ENCODE measurements around the gene ST3GAL4. TPM values are rescaled to one million over a fixed set of nuclear protein-coding genes. Genes with fewer than 3 reads are reported as not detected.

Gene ST3GAL4
- total RNA-seq, 1 experiment from 2014 or later = 13.6 TPM

DNA sequence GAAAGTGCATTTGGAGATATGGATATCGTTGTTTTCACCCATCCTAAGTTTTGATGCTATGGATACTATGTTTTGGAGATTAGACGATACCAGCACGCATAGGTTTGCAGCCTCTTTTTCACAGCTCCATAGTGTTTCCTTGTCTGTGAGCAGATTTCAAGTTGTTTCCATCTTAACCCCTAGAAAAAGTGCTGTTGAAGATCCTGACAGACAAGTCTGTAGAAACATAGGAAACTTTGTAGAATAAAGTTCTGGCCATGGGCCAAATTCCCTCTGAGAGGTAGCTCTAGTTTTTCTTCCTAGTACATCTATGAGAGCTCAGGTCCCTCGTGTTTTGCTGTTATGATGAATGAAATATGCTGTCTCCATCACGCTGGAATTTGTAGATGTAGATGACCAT, 32.4 kb downstream of the ST3GAL4 start:
- Histone ChIP-seq H2AK5ac (ENCODE audit: insufficient read length, low read length) (no peak overlapping the region), H3K18ac (ENCODE audit: insufficient read length, low read depth, low read length) (no peak overlapping the region), H3K27ac (ENCODE audit: insufficient read length, low read depth, low read length) (no peak overlapping the region), H3K23ac (ENCODE audit: insufficient read length, low read depth, low read length) (no peak overlapping the region), H3K27me3 (ENCODE audit: insufficient read depth, low read length) (no peaks in the 10 kb centered on the region), H3K56ac (ENCODE audit: insufficient read length, low read depth, low read length) (no peak overlapping the region), H4K8ac (replicated peaks; ENCODE audit: insufficient read length, low read depth, low read length) (no peak overlapping the region), H3K4ac (ENCODE audit: low read depth, low read length) (no peak overlapping the region), H3K4me2 (ENCODE audit: insufficient read depth, insufficient read length, low read length) (no peak overlapping the region), H3K79me2 (ENCODE audit: insufficient read depth, low read length) (no peaks in the 10 kb centered on the region; the same call in 1 of the 2 replicates), H2BK15ac (ENCODE audit: low read depth, low read length) (no peak overlapping the region), H4K5ac (ENCODE audit: insufficient read length, low read depth, low read length) (no peak overlapping the region), H3K23me2 (ENCODE audit: insufficient read length, low read depth, low read length, poor library complexity, severe bottlenecking) (no peaks in the 10 kb centered on the region), H3K79me1 (ENCODE audit: insufficient read depth, low read depth, low read length, poor library complexity, severe bottlenecking) (no peaks in the 10 kb centered on the region), H3K9ac (ENCODE audit: extremely low read depth, insufficient read length, low read length) (no peak overlapping the region), H3T11ph (ENCODE audit: low read length) (no peak overlapping the region), H2AFZ (ENCODE audit: low read length) (no peak overlapping the region), H2BK12ac (ENCODE audit: insufficient read length, low read depth, low read length) (no peak overlapping the region), H4K91ac (ENCODE audit: insufficient read length, low read depth, low read length) (no peak overlapping the region), H2BK5ac (ENCODE audit: insufficient read length, low read length) (no peak overlapping the region), H3K14ac (ENCODE audit: insufficient read depth, low read length) (no peak overlapping the region), H4K20me1 (ENCODE audit: control insufficient read depth, insufficient read depth, insufficient read length) (no peaks in the 10 kb centered on the region), H3K4me1 (ENCODE audit: insufficient read depth, low read length) (peaks cover 2% of the 10 kb centered on the region; the same call in 1 of the 2 replicates), H3K9me3 (ENCODE audit: control insufficient read depth, low read depth, low read length) (no peaks in the 10 kb centered on the region), H2BK120ac (ENCODE audit: low read depth, low read length, poor library complexity, severe bottlenecking) (no peak overlapping the region), H2BK20ac (ENCODE audit: low read depth, low read length, poor library complexity, severe bottlenecking) (no peak overlapping the region)
- peaks cover 22 to 25% of the 10 kb centered on the region in 2 experiments for H3K4me1 Mint-ChIP-seq
- no CpG with 5 or more reads among the region's 5 CpGs for WGBS (ENCODE audit: extremely low coverage, insufficient read length, low lambda C conversion rate)
- TF ChIP-seq, protein P1, sequence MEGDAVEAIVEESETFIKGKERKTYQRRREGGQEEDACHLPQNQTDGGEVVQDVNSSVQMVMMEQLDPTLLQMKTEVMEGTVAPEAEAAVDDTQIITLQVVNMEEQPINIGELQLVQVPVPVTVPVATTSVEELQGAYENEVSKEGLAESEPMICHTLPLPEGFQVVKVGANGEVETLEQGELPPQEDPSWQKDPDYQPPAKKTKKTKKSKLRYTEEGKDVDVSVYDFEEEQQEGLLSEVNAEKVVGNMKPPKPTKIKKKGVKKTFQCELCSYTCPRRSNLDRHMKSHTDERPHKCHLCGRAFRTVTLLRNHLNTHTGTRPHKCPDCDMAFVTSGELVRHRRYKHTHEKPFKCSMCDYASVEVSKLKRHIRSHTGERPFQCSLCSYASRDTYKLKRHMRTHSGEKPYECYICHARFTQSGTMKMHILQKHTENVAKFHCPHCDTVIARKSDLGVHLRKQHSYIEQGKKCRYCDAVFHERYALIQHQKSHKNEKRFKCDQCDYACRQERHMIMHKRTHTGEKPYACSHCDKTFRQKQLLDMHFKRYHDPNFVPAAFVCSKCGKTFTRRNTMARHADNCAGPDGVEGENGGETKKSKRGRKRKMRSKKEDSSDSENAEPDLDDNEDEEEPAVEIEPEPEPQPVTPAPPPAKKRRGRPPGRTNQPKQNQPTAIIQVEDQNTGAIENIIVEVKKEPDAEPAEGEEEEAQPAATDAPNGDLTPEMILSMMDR (conservative IDR thresholded peaks at IDR 0.05) = no peak
- no peaks in the 10 kb centered on the region for H3K9me3 Mint-ChIP-seq
- no peaks in the 10 kb centered on the region for H3K36me3 Mint-ChIP-seq (ENCODE audit: insufficient read depth in 1 of 3, low read depth in 3 of 3)
- H3K4me3 Mint-ChIP-seq = no peak overlapping the region
- no peak for DNase-seq
- H3K27me3 Mint-ChIP-seq (ENCODE audit: low read depth) = no peaks in the 10 kb centered on the region
- H3K27ac Mint-ChIP-seq = peak overlapping the region in 1 of 3 experiments; percentile 35; a peak in 1 of 7 replicates

Measured in H9 (cell line).